ENCODE data around the gene NRAP. TPM values are rescaled to one million over a fixed set of nuclear protein-coding genes. Genes with fewer than 3 reads are reported as not detected.
A peak's percentile ranks its signal among the peaks of the same experiment; 100 is the strongest.

The NRAP gene
- total RNA-seq, 4 donors from 2014 or later: 811 to 2,339 (median 1,413) TPM

GRCh38 chr10:113646336-113647201, 17.3 kb downstream of the NRAP start:
- ATAC-seq: peak; percentile 53 to 70
- no peaks in the 10 kb centered on the region for H3K9me3 ChIP-seq
- in situ Hi-C loops (cut with MboI; ENCODE audit: low sequenced_read_pairs in 4 of 4) (no loop called here), intact Hi-C loops (cut with DNase I; ENCODE audit: low total_unique reads) (no loop called here)
- TF ChIP-seq POLR2A (IDR thresholded peaks at IDR 0.05): no peak
- no peak for TF ChIP-seq CTCF (IDR thresholded peaks at IDR 0.05 in 4 of 5, conservative IDR thresholded peaks at IDR 0.05 in 1 of 5)
- H3K4me3 ChIP-seq: no peak overlapping the region
- H3K4me1 ChIP-seq: peaks cover 72 to 74% of the 10 kb centered on the region in 2 donors
- DNase-seq: peak in 1 of 2 donors; percentile 56
- peak overlapping the region; percentile 81 to 96 (median 96) for H3K27ac ChIP-seq
- H3K36me3 ChIP-seq: peaks cover 0 to 52% of the 10 kb centered on the region in 2 donors
- H3K27me3 ChIP-seq: no peaks in the 10 kb centered on the region

- intact Hi-C loops (cut with DNase I; ENCODE audit: low total_unique reads) (no loop called here), in situ Hi-C loops (cut with MboI; ENCODE audit: low sequenced_read_pairs in 4 of 4) (no loop called here)
- H3K9me3 ChIP-seq: no peaks in the 10 kb centered on the region
- no peak overlapping the region for H3K4me3 ChIP-seq
- TF ChIP-seq CTCF (IDR thresholded peaks at IDR 0.05 in 4 of 5, conservative IDR thresholded peaks at IDR 0.05 in 1 of 5): no peak
- no peak for TF ChIP-seq POLR2A (IDR thresholded peaks at IDR 0.05)
- H3K27ac ChIP-seq: peak overlapping the region; percentile 81 to 96 (median 96)
- peaks cover 69 to 78% of the 10 kb centered on the region in 2 donors for H3K4me1 ChIP-seq
- no peaks in the 10 kb centered on the region for H3K27me3 ChIP-seq
- H3K36me3 ChIP-seq: peaks cover 0 to 53% of the 10 kb centered on the region in 2 donors
- no peak for ATAC-seq
- no peak for DNase-seq
These were observed 19.4 kb downstream of the NRAP start for GRCh38 chr10:113644185-113645120.

GRCh38 chr10:113643183-113643582, 20.7 kb downstream of the NRAP start:
- in situ Hi-C loops (cut with MboI; ENCODE audit: low sequenced_read_pairs in 4 of 4) (no loop called here), intact Hi-C loops (cut with DNase I; ENCODE audit: low total_unique reads) (no loop called here)
- peaks cover 56 to 66% of the 10 kb centered on the region in 2 donors for H3K4me1 ChIP-seq
- H3K4me3 ChIP-seq: no peak overlapping the region
- no peaks in the 10 kb centered on the region for H3K9me3 ChIP-seq
- DNase-seq: no peak
- H3K36me3 ChIP-seq: peaks cover 0 to 52% of the 10 kb centered on the region in 2 donors
- no peaks in the 10 kb centered on the region for H3K27me3 ChIP-seq
- no peak for ATAC-seq
- TF ChIP-seq POLR2A (IDR thresholded peaks at IDR 0.05) (no peak), CTCF (IDR thresholded peaks at IDR 0.05 in 4 of 5, conservative IDR thresholded peaks at IDR 0.05 in 1 of 5) (no peak)
- peak overlapping the region; percentile 81 to 96 (median 96) for H3K27ac ChIP-seq

- Histone ChIP-seq H3K4me1 (peaks cover 48 to 57% of the 10 kb centered on the region in 2 donors), H3K4me3 (no peak overlapping the region), H3K36me3 (peaks cover 0 to 61% of the 10 kb centered on the region in 2 donors), H3K27me3 (no peaks in the 10 kb centered on the region), H3K27ac (peak overlapping the region; percentile 81 to 96 (median 96)), H3K9me3 (no peaks in the 10 kb centered on the region)
- DNase-seq: no peak
- TF ChIP-seq CTCF (IDR thresholded peaks at IDR 0.05 in 4 of 5, conservative IDR thresholded peaks at IDR 0.05 in 1 of 5) (no peak), POLR2A (IDR thresholded peaks at IDR 0.05) (no peak)
- in situ Hi-C loops (cut with MboI; ENCODE audit: low sequenced_read_pairs in 4 of 4) (no loop called here), intact Hi-C loops (cut with DNase I; ENCODE audit: low total_unique reads) (no loop called here)
- ATAC-seq: peak in 1 of 2 donors; percentile 20
These were observed 22.1 kb downstream of the NRAP start for GRCh38 chr10:113641702-113642101.
